NCI-H82 treated with DMSO at 0.1 percent for 48 hours (cell line): ENCODE data around the gene PAK5.

ENCODE experiments used
- DNase-seq: peaks from one replicate; lab custom pipeline; 2025; ENCODE audit not compliant: unreplicated experiment; lab: John Stamatoyannopoulos, UW

The PAK5 gene

GRCh38 chr20:9838378-9839295, at the start of gene PAK5:
Gene PAK5, minus strand, starts transcription at chr20:9839076. Its CDS starts 194,748 bp downstream, at chr20:9644328.
- peak; percentile 70 for DNase-seq

- DNase-seq, result no peak
Measured at GRCh38 chr20:9887706-9888105, 48.8 kb upstream of the PAK5 start.

DNA sequence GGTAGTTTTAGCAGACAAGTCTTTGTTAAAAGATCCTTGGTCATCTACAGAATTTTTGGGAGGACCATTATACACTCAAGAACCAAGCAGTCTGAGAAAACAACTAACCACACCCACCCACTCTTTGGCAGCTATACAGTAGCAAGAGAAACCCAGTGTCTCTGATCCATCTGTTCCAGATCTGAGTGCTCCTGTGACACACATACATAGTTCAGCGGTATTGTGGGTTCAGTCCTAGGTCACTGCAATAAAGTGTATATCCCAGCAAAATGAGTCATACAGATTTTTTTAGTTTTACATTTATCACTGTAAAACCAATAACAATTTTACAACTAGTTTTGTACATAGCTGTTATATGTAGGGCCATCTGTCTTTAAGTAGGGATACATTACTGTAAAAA, 47.4 kb upstream of the PAK5 start:
- no peak for DNase-seq

DNA sequence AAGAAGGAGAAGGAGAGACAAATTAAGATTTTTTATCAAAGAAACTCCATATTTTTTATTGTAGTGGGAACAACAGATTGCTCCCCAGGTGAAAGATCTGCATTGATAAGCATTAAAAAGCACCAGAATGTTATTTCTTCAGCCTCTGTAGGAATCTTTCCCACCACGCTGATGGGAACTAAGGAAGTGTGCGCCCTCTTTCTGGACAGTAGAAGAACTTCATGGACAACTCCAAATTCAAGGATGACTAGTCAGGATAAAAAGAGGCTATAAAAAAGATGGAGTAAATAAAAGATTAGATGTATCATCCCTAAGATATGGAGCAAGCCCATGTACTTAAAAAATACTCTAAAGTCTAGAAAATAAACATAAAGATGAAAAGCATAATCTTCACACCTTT, 45.8 kb upstream of the PAK5 start:
- no peak for DNase-seq

DNA sequence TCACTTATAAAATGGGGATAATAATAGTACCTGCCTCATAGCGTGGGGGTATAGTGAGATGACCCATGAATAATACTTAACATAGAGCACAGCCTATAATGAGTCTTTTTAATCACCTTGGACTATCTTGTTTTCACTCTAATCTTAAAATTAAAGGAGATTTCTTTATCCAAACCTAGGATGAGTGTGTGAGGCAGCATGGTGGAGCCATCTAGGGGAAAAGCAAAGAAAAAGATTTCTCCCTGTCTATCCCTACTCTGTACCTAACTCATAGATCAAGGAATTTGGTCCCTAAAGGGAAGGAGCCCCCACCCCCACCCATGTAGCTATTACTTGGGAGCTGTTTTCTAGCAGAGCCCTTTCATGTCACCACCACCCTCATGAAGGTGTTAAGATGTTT, 45.2 kb upstream of the PAK5 start:
- no peak for DNase-seq

GRCh38 chr20:9877932-9878495, 39.1 kb upstream of the PAK5 start:
- no peak for DNase-seq

DNA sequence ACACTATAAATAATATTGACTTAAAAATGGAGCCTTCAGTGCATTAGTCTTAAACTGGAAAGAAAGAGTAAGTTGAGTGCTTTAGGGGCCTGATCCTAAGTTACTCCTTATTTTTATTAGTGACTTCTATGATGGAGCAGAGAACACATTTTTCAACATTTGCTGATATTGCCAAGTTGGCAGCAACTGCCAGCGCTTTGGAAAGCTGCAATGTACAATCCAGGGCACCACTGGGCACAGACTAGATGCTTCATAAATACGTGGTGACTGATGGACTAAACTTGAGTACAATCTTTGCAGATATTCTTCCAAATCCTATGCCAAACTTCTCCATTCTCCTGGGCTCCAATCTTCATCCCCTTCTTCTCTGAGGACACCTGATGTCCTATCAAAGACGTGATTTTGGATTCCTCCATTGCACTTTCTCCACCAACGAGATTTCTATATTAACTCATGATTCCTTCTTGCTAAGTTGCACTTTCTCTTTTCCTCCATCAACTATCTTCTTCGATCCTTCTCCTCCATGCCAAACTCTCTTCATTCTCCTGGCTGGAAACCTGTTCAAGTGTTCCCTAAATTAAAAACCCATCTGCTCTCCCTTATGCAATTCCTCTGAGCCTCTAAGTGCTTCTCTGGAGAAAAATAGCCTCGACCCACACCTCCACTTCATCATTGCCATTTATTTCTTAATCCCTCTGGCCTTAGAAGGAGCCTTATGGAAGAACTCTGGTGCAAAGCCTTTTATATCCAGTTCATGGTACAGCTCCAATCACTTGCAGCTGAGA, 28.5 kb upstream of the PAK5 start:
- DNase-seq, result no peak

GRCh38 chr20:9852566-9852965, 13.7 kb upstream of the PAK5 start:
- DNase-seq, result no peak

GRCh38 chr20:9839626-9840025, 750 bp upstream of the PAK5 start:
- no peak for DNase-seq

DNA sequence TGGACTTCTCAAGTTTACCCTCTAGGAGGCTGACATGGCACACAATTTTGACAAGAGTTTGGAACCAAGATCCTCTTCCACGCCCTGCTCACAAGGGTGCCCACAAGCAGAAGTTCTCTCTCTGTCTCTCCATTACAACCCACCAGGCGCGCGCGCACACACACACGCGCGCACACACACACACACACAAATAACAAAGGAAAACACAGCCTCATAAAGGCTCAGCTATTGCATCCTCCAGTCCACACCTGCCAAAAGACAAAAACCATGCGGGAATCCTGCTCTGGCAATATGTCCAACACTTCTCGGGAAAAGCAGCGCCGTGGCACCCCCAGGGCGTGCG, 870 bp downstream of the PAK5 start:
- no peak for DNase-seq

DNA sequence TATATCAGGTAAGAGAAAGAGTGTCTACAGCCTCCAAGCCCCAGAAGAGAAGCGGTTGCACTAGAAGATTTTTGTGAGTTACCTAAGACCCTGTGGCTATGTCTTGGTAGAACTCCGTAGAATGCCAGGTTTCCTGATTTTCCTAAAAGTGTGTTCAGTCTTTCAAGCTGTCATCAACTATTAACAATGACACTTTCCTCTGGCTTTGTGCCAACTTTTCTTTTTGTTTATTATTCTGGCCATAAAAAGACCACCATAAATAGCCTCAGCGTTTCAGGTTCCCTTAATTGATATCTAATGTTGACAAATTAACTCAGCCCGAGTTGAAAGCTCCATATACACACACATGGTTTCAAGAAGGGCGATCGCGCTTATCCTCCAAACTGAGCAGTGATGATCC, 1.2 kb downstream of the PAK5 start:
- DNase-seq, result no peak

DNA sequence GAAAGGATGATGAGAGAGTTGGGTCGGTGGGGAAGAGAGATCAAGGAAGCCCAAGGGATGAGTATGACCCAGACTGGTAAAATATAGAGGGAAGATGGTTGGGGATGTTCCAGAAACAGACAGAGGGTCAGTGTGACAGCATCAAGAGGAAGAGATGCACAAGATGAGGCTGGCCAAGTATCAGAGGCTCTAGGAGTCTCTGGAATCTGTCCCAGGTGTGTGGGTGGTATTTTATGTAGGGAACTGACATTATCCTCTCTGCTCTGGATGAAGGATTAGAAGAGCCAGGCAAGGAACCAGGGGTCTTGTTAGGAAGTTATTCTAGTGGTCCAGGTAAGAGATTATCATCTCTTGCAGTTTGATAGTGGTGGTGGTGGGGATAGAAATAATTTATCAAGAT, 3.6 kb downstream of the PAK5 start:
- no peak for DNase-seq

- no peak for DNase-seq
Measured at GRCh38 chr20:9831032-9831431, 7.8 kb downstream of the PAK5 start.

DNA sequence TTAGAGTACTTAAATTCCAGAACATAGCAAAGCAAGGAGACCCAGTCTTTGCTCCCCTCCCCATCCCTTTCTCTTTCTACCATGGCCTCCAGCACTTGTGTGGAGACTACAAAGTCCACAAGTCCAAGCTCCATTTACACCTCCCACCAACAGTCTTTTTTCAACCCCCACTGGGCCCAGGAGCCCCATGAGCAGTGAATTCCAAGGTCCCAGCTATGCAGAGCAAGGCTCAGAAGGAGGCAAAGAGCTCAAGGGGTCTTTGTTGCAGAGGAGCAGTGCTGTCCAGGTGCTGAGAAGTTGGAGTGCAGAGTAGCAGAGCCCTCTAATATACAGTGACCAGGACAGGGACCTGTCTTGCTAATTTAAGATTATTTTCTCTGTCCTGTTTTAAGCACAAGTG, 9.0 kb downstream of the PAK5 start:
- DNase-seq, result no peak

DNA sequence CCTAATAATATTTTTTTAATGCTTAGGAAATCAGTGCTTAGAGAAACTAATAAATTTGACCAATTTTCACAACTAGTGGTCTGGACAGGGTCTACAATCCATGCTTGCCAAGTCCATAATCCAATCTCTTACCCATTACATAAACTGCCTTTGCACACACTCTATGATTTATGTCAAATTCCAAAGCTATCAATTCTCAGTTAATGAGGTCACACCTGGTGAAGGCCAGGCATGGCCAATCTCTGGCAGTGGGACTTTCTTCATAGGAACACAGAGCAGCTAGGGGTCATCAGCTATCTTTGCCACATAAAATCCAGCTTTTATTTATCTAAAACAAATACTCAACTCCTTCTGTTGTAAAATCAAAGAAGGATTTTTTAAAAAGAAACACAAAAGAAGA, 21.2 kb downstream of the PAK5 start:
- no peak for DNase-seq

GRCh38 chr20:9815632-9816031, 23.2 kb downstream of the PAK5 start:
- no peak for DNase-seq

DNA sequence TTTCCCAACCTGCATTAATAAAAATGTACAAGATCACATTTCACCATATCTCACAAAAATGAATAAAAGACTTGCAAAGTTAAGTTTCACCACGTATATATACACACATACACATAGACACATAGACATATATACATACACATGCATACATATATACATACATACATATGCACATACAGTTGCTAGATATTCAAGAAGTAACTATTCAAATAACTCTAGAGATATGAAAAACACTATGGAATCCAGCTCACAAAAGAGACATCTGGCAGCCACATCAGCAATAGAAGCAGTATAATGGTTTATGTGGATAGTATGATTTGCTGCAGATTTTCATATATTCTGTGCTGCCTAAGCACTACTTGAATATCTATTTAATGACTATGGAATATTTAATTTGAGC, 28.1 kb downstream of the PAK5 start:
- DNase-seq, result no peak

GRCh38 chr20:9809271-9809670, 29.6 kb downstream of the PAK5 start:
- no peak for DNase-seq

- no peak for DNase-seq
Measured at GRCh38 chr20:9808166-9808565, 30.7 kb downstream of the PAK5 start.

- no peak for DNase-seq
Measured at GRCh38 chr20:9807136-9807535, 31.7 kb downstream of the PAK5 start.

DNA sequence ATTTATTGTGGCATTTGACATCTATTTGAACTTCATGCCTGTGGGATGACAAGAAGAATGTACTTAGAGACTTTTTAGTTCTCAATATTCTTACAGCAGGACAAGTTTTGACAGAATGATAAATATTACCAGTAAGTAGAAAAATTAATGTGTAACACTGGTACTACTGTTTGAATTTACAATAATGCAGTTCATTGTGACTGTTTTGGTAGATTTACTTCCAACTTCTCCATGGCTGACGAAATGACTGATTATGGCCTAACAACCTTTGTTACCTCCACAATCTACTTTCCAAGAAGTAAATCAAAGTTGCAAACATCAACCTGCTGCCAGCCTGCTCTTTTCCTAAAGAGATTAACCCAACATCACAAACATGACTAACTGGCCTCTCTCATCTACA, 38.5 kb downstream of the PAK5 start:
- no peak for DNase-seq

- no peak for DNase-seq
Measured at GRCh38 chr20:9794831-9795230, 44.0 kb downstream of the PAK5 start.
